NCI-H345 (cell line): ENCODE measurements around the gene SPARC.

Experiments used
- DNase-seq: peaks from one replicate; lab custom pipeline; 2025; lab: John Stamatoyannopoulos, UW

The SPARC gene

DNA sequence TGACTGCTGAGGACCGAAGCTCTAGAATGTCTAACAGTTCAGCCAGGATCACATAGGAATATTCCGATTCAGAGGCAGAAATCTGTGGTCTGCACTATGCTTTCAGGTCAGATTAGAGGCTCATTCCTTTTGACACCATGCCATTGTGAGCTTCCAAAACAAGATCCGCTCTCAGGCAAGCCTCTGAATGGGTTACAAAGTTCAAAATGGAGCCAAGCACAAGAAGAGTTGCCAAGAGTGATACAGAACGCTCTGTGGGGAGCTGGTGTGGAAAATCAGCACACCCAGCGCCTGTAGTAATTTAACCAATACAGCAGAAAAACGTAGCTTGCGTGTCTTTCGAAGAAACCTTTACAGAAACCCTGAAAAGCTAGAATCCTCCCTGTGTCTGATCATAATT is 62.2 kb downstream of the SPARC start:
- no peak for DNase-seq

DNA sequence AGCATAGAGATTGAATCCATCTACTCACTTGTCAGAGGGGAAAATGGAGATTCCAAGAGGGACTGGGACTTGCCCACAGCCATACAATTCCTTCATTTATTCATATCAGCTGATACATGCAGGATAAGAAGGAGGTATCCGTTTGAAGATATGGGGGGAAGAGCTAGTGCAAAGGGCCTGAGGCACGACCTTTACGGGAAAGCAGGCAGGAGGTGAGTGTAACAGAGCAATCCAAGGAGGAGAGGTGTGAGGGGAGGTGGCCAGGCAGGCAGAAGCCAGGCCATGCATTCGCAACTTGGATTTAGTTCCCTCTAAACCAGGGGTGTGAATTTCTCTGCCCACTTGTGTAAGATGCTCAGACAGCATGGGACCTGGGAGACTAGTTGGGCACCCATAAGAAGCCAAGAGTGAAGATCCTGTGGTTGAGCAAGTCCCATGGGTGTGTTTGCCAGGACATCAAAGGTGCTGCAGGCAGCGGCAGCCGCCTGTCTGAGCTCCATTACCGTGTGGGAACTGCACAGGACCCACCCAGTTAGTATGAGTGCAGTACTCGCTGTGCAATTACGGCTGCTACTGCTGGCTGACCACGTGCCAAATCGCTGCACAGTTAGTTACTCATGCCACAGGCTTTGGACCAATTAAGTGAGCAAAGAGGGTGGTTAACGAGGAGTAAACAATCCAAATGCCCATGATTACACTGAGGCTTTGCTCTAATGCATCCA is 64.2 kb downstream of the SPARC start:
- DNase-seq = peak; percentile 4

DNA sequence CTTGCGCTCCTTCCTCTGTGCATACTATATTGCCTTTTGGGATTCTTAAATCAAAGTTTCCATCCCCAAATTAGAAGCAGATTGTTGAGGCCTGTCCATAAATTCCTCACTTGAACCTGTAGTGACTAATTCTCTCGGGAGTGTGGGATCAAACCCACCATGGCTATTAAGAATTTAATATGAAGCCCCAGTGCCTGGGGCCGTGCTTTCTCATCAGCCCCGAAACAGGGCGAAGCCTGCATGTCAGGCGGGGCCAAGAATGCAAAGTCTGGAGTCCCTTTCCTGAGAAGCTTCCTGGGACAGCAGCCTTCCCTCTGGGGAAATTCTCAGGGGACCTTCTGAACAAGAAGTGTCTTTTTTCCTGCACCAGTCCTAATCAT is 66.3 kb downstream of the SPARC start:
- DNase-seq = no peak

DNA sequence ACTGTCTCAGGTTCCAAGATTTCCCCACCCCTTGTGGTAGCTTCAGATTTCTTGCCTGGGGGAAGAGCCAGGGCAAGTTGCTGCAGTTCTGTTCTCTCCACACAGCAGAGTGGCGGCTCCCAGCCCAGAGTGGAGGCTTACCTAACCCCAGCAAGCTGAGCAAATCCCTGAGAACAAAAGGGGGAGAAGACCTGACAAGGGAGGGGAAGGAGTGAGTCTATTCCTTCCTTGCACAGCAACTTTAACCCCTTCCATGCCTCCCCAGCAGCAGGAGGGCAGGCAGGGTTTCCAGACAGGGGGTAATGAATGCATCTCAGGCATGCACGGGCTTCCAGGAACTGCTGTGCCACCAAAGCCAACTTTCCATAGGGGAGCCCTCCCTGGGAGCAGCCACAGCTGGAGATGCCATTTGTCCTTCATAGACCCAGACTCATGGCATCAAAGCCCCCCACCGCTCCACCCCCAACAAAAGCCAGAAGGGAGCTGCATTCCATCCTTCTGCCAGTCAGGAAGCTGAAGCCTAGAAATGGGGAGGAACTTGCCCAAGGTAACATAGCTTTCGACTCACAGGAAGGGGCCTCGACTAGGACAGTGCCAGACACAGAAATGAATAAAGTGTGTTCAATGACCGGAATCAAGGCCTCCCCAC is 66.8 kb downstream of the SPARC start:
- no peak for DNase-seq

DNA sequence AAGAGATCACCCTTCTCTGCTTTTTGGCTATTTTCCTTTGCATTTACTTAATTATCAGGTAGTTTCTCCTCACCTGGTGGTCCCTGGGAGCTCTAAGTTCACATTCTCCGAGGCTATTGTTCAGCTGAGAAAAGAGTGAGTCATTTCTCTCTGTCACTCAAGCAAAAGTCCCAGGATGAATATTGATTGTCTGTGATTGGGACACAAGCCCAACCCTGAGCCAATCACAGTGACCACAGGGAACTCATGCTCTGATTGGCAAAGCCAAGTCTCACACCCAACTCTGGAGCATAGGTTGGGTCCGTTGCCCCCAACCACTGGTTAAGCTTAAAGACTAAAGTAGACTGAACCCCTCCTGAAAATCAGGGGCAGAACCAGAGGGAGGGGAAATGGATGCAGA is 67.8 kb downstream of the SPARC start:
- no peak for DNase-seq

GRCh38 chr5:151617841-151618710 is 68.6 kb downstream of the SPARC start:
- no peak for DNase-seq

DNA sequence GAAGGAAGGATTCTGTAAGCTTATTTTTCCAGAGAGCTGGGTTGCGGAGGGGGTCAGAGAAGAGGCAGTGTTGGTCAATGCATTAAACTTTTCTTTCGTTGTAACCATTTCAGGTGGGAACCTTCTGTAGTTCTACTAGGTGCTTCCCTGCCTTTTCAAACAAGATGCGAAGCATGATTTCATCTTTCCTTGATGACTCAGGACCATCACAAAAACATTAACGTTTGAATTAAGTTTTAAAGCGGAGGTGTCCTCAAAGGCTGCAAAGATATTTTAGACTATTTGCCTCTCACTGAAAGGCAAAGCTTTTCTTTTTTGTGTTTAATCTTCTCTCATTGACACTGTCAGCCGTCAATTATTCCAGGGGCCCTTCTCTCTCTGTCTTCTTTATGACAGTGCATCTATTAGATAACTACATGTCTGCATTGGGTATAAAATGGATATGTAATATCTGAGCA is 69.3 kb downstream of the SPARC start:
- DNase-seq = no peak

- DNase-seq = no peak
Measured at GRCh38 chr5:151615431-151615830, 71.3 kb downstream of the SPARC start.

- DNase-seq = no peak
Measured at GRCh38 chr5:151614565-151614964, 72.2 kb downstream of the SPARC start.

DNA sequence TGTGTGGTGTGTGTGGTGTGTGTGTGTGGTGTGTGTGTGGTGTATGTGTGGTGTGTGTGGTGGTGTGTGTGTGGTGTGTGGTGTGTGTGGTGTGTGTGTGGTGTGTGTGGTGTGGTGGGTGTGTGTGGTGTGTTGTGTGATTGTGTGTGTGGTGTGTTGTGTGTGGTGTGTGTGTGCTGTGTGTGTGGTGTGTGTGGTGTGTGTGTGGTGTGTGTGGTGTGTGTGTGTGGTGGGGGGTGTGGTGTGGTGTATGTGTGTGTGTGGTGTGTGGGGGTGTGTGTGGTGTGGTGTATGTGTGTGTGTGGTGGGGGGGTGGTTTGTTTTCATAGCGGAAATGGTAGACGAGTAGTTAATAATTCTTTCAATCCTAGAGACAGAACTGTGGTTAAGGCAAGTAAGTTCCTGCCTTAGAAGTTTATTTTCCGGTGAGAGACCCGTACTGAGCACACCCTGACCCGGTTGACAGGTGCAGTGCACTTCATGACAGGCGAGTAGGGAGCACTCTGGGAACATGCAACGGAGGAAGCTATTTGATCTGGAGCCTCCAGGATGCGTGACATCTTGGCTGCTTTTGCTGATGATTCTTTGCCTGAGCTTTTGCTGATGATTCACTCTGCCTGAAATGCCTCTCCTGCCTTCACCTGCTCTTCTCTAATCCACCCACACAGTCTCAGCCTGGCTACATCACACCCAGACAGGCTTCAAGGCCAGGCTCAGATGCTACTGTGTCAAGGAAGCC is 73.9 kb downstream of the SPARC start:
- DNase-seq = no peak

DNA sequence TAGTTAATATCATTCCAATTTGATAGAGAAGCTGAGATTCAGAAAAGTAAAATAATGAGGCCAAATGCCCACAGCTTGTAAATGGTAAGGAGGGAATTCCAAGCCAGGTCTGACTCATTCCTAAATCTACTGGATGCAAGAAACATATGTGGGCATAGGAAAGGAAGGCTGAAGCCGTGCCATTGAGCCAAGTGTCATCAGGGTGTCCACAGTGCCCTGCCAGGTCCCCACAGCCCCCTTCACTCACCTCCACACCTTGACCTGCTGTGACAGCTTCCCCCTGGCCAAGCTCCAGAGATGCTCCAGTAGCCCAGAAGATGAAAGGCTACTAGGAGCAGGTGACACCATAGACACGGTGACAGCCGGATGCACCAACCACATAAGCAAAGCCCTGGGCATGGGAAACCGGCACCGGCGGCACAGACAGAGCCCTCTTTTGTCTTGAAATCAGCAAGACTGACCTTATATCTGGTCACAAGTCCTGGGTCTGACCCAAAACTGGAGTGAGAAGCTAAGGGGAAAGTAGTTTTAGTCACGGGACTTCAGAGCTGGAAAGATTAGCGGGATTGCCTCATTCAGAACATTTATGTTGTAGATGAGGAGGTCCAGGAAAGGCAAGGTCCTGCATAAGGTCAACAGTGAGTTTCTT is 75.5 kb downstream of the SPARC start:
- DNase-seq = no peak
